HG02798 (cell line): ENCODE results near the gene BCAS3.
"Not testable (repeated sequence)": the region's sequence is repeated elsewhere in the genome, so short reads cannot be mapped to it uniquely, and the experiment has no call there.

ENCODE experiments used
- ATAC-seq: cut with Tn5 transposase; IDR thresholded peaks from one replicate; pipeline ENCODE4 v1.9.1; 2021; ENCODE audit warnings: mild to moderate bottlenecking; ENCODE audit not compliant: unreplicated experiment, poor library complexity

The BCAS3 gene

DNA sequence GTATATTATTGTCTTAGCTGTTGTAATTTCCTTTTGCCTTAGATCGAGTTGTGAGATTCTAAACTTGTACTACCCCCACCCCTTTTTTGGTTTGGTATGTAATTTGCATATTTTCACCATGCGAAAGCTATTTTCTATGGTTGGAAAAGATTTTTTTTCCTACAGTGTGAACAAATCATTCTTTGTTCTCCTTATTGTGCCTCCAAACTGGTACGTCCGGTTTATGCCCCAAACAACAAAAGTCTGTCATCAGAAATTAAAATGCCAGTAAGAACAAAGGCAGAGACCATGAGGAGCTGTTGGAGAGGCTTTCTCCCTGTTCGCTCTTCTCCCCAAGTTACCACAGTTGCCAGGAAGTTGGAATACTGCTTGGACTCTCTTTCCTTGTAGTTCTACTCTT, 66.1 kb downstream of the BCAS3 start:
- ATAC-seq: no peak

DNA sequence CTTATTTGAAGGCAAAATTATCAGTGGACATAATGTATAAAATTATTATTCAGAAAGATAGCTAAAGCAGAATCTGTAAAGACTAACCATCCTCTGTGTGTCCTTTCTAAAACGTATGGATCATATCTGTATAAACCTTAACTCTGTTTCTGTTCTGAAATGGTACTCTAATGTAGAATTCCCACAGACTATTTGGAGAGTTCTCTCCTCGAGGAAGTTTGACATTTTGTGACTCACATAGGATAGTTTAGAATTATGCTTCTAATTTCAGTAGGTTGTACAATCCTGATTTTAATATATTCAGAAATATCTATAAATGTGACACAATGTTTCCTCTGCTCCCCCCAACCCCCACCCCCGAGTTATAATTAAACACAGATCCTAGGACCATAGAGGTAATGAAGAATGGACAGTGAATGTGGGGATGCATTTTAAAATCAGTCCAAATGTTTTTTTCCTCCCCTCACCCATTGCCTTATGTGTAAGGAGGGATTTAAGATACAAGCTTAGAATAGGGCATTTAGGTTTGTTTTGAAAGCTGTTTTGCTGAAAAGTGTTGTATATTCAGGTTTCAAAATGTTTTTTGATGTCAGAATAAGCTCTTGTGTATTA, 66.8 kb downstream of the BCAS3 start:
- ATAC-seq: no peak

- no peak for ATAC-seq
These were observed 67.9 kb downstream of the BCAS3 start for GRCh38 chr17:60745544-60745943.

- no peak for ATAC-seq
These were observed 69.6 kb downstream of the BCAS3 start for GRCh38 chr17:60747069-60747808.

DNA sequence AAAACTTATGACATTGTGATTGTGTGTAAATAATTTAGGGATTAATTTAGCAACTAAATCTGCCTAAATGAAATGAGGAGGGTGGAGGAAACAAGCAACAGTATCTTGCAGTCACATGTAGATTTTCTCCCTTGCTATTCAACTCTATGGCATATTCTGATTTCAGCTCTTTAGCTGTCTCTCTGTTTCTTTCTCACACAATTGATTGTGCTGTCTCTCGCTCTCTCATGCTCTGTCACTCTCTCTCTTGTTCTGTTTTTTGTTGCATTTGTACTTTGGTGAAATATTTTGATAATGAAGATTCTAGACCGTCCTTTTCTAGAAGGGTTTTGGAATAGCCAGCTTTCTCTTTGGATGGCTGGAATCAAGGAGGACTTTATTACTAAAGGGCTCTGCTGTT, 70.6 kb downstream of the BCAS3 start:
- ATAC-seq: no peak

DNA sequence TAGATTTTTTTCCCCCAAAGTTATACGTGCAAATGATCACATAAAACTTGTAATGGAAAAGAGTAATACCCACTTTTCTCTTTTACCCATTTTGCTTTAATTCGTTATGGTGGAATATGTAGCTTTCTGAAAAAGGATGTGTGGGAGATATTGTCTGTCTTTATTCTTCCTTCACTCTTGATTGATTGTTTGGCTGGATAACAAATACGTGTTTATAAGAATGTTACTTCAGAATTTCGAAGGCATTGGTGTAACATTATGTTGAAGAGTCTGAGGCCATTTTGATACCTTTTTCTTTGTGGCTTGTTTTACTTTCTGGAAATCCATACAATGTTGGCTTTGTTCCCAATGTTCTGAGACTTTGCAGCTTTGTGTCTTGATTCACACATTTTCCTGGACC, 71.4 kb downstream of the BCAS3 start:
- ATAC-seq: no peak

DNA sequence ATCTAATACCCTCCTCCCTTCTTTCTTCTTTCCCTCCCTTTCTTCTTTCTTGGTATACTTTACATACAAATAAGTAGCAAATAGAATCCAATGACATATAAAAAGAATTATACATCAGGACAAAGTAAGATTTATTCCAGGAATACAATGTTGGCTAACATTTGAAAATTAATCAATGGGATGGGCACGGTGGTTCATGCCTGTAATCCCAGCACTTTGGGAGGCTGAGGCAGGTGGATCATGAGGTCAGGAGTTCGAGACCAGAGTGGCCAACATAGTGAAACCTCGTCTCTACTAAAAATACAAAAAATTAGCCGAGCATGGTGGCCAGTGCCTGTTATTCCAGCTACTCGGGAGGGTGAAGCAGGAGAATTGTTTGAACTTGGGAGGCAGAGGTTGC, 72.1 kb downstream of the BCAS3 start:
- no peak for ATAC-seq

DNA sequence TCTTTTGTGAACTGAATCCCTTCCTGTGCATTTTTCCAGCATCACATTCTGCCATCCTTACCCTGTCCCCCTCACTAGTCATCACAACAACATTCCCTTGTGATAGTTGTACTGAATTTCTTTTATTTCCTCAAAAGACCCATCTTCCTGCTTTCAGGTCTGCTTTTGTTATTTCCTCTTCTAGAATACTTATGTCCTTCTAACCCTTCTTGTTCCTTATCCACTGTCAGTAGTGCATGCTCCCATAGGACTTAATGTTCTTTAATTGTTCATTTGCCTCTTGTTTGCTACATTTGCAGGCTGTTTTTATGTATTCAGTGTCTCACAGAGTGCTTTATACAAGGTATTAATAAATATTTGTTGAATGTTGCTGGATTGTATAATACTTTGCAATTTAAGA, 73.0 kb downstream of the BCAS3 start:
- ATAC-seq: no peak

DNA sequence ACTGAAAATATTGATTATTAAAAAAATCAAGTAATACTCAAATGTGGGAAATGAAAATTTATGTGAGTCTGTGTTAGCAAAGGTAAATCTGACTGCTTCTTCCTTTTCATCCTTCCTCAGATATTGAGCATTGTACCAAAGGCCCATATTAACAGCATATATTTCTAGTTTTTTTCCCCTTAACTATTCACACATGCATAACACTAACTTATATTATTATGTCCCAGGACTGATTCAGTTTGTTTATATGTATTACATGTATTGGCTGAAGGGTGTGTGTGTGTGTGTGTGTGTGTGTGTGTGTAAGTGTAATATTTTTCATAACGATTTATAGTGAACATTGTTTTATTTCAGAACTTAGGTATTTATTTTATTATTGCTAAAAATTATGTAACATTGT, 74.2 kb downstream of the BCAS3 start:
- no peak for ATAC-seq

DNA sequence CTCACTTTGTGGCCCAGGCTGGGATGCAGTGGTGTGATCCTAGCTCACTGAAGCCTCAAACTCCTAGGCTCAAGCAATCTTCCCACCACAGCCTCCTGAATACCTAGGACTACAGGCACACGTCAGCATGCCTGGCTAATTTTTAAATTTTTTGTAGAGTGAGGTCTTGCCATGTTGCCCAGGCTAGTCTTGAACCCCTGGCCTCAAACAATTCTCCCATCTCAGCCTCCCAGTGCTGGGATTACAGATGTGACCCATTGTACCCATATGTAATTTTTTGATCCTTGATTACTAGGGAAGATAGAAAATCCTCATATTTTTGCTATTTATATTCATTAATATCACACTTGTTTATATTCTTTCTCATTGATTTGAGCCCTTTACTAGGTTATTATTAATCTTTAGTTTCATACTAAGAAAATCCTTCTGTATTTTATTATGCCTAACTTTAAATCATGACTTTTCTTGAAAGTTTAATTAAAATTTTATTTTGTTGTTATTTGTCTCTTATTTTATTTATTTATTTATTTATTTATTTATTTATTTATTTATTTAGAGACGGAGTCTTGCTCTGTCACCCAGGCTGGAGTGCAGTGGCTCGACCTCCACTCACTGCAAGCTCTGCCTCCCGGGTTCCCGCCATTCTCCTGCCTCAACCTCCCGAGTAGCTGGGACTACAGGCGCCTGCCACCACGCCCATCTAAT, 75.4 kb downstream of the BCAS3 start:
- ATAC-seq: no peak

DNA sequence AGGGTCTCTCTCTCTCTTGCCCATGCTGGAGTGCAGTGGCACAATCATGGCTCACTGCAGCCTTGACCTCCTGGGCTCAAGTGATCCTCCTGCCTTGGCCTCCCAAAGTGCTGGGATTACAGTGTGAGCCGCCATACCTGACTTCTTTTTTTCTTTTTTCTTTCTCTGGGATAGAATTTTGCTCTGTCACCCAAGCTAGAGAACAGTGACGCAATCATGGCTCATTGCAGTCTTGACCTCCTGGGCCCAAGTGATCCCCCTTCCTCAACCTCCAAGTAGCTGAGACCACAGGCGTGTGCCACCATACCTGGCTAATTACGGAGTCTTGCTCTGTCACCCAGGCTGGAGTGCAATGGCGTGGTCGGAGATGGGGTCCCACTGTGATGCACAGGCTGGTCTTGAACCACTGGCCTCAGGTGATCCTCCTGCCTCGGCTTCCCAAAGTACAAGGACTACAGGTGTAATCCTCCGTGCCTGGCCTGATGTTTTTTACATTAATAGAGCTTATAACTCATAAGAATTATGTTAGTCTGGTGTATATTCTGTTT, 76.5 kb downstream of the BCAS3 start:
- ATAC-seq: no peak

GRCh38 chr17:60756798-60757197, 79.1 kb downstream of the BCAS3 start:
- not testable (repeated sequence) for ATAC-seq

GRCh38 chr17:60757437-60757836, 79.8 kb downstream of the BCAS3 start:
- ATAC-seq: no peak

DNA sequence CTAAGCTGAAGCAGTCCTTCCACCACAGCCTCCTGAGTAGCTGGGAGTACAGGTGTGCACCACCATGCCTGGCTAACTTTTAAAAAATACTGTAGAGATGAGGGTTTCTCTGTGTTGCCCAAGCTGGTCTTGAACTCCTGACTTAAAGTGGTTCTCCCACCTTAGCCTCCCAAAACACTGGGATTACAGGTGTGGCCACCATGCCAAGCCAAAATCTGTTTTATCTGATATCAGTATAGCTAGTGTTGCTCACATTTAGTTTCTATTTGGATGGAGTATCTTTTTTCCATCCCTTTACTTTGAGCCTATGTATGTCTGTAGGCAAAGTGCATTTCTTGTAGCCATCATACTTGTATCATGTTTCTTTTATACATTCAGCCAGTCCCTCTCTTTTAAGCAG, 82.1 kb downstream of the BCAS3 start:
- no peak for ATAC-seq

DNA sequence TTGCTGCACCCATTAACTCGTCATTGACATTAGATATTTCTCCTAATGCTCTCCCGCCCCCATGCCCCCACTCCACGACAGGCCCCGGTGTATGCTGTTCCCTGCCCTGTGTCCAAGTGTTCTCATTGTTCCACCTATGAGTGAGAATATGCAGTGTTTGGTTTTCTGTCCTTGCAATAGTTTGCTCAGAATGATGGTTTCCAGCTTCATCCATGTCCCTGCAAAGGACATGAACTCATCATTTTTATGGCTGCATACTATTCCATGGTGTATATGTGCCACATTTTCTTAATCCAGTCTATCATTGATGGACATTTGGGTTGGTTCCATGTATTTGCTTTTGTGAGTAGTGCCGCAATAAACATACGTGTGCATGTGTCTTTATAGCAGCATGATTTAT, 83.7 kb downstream of the BCAS3 start:
- not testable (repeated sequence) for ATAC-seq

- ATAC-seq: no peak
These were observed 89.1 kb downstream of the BCAS3 start for GRCh38 chr17:60766778-60767190.

DNA sequence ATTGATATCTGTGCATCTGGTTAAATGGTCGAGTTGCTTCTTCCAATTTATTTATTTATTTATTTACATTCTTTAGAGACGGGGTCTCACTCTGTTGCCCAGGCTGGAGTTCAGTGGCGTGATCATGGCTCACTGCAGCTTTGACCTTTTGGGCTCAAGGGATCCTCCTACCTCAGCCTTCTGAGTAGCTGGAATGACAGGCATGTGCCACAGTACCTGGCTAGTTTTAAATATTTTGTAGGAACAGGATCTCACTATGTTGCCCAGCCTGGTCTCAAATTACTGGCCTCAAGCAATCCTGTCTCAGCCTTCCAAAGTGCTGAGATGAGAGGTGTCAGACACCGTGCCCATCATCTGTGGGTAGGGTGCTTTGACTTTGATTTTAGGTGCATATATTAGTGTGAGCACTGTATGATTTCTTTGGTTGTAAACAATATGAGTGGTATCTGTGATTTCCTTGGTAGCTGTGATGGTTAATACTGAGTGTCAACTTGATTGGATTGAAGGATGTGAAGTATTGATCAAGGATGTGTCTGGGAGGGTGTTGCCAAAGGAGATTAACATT, 90.2 kb downstream of the BCAS3 start:
- ATAC-seq: no peak

DNA sequence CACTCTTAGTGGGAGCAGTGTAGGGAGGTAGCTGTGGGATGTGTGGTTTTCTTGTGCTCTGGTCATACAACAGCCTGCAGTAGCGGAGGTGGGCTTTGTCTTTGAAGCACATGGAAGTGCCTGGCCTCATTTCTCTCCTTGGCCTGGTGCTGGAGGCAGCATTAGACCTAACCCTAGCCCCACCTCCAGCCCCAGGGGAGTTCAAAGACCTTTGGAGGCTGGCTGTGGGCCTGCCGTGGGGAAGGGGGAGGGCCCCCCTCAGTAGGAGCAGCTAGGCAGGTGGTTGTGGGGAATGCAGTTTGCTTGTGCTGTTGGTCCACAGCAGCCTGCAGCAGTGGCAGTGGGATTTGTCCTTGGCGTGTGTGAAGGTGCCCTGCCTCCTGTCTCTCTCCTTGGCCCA, 91.7 kb downstream of the BCAS3 start:
- no peak for ATAC-seq

DNA sequence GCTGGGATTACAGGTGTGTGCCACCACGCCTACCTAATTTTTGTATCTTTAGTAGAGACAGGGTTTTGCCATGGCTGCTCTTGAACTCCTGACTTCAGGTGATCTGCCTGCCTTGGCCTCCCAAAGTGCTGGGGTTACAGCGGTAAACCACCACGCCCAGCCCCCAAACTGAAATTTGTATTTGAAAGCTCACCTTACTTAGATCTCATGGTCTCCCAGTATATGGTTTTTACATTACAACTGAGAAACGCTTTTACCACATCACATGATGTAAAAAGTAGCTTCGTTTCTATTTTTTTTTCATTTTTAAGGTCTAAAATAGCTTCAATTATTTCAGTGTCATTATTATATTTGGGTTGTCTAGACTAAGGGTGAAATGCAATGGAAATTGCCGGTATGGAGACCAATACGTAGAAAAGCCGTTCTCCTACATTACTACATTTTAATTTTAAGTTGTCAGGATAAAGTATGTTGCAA, 93.3 kb downstream of the BCAS3 start:
- no peak for ATAC-seq

DNA sequence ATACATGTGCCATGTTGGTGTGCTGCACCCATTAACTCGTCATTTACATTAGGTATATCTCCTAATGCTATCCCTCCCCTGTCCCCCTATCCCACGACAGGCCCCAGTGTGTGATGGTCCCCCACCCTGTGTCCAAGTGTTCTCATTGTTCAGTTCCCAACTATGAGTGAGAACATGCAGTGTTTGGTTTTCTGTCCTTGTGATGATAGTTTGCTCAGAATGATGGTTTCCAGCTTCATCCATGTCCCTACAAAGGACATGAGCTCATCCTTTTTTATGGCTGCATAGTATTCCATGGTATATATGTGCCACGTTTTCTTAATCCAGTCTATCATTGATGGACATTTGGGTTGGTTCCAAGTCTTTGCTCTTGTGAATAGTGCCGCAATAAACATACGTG, 94.0 kb downstream of the BCAS3 start:
- ATAC-seq: not testable (repeated sequence)

- no peak for ATAC-seq
These were observed 95.9 kb downstream of the BCAS3 start for GRCh38 chr17:60773552-60773951.
